Neural cell (in vitro differentiated cells): ENCODE data around the gene PTMS. TPM values are rescaled to one million over a fixed set of nuclear protein-coding genes. Genes with fewer than 3 reads are reported as not detected.

Source experiments
- H2AFZ ChIP-seq: fragments of 200-600, 300-800 bp; sonication (generic), shearing (Covaris generic); 2 replicates; pipeline ENCODE4 v1.6.0; 2014; ENCODE audit warnings: low read depth, mild to moderate bottlenecking, antibody characterized with exemption, low read length, moderate library complexity
- H3F3A ChIP-seq: fragments of 200-600 bp; shearing (Covaris generic); 2 replicates; pipeline ENCODE4 v1.6.1; 2016; ENCODE audit warnings: mild to moderate bottlenecking, moderate library complexity, mixed read lengths, antibody characterized with exemption, low read length; ENCODE audit not compliant: insufficient read depth, poor library complexity, severe bottlenecking
- H3K27ac ChIP-seq: fragments of 200-600, 300-800 bp; sonication (generic), shearing (Covaris generic); 2 replicates; pipeline ENCODE4 v1.5.1; 2014; ENCODE audit warnings: mild to moderate bottlenecking, low read length, moderate library complexity
- H3K27me3 ChIP-seq: fragments of 300-800, 200-600 bp; sonication (generic), shearing (Covaris generic); 2 replicates; pipeline ENCODE4 v1.6.0; 2014; ENCODE audit warnings: mild to moderate bottlenecking, low read depth, low read length, moderate library complexity; ENCODE audit not compliant: insufficient read depth
- H3K36me3 ChIP-seq: fragments of 300-800, 200-600 bp; sonication (generic), shearing (Covaris generic); 2 replicates; pipeline ENCODE4 v1.5.1; 2014; ENCODE audit warnings: mild to moderate bottlenecking, antibody characterized with exemption, low read length, moderate library complexity; ENCODE audit not compliant: insufficient read depth
- H3K4me2 ChIP-seq: fragments of 300-800, 200-600 bp; sonication (generic), shearing (Covaris generic); 2 replicates; pipeline ENCODE4 v1.6.0; 2014; ENCODE audit warnings: mild to moderate bottlenecking, low read length
- H3K4me3 ChIP-seq: fragments of 300-800, 200-600 bp; sonication (generic), shearing (Covaris generic); 2 replicates; pipeline ENCODE4 v1.5.1; 2014; ENCODE audit warnings: mild to moderate bottlenecking, low read length, moderate library complexity
- H3K79me2 ChIP-seq: fragments of 200-600 bp; shearing (Covaris generic); replicated peaks from 2 replicates; pipeline ENCODE4 v1.6.0; 2014; ENCODE audit warnings: mild to moderate bottlenecking, low read length, moderate library complexity; ENCODE audit not compliant: insufficient read depth
- H3K9ac ChIP-seq: fragments of 300-800, 200-600 bp; sonication (generic), shearing (Covaris generic); 2 replicates; pipeline ENCODE4 v1.6.1; 2016; ENCODE audit warnings: mild to moderate bottlenecking, low read length, mixed read lengths
- H3K9me2 ChIP-seq: fragments of 200-600 bp; shearing (Covaris generic); 2 replicates; pipeline ENCODE4 v1.6.1; 2016; ENCODE audit warnings: mild to moderate bottlenecking, low read length, mixed read lengths; ENCODE audit not compliant: insufficient read depth
- H3K9me3 ChIP-seq: fragments of 200-600, 300-800 bp; sonication (generic), shearing (Covaris generic); 2 replicates; pipeline ENCODE4 v1.6.1; 2016; ENCODE audit warnings: mild to moderate bottlenecking, mixed run types, low read length, moderate library complexity, mixed read lengths
- H4K20me1 ChIP-seq: fragments of 200-600 bp; shearing (Covaris generic); 2 replicates; pipeline ENCODE4 v1.6.1; 2016; ENCODE audit warnings: mild to moderate bottlenecking, mixed run types; ENCODE audit not compliant: insufficient read depth
- EP300 ChIP-seq: fragments of 450-650 bp; conservative IDR thresholded peaks from 2 replicates; pipeline ENCODE4 v1.6.1; 2014; ENCODE audit warnings: antibody characterized with exemption, mild to moderate bottlenecking, moderate library complexity; ENCODE audit not compliant: poor library complexity, severe bottlenecking
- EZH2 ChIP-seq: fragments of 200-600, 300-800 bp; shearing (Covaris generic), sonication (generic); IDR thresholded peaks from 2 replicates; pipeline ENCODE4 v1.6.1; 2014; ENCODE audit warnings: antibody characterized with exemption, low read length, borderline replicate concordance, mild to moderate bottlenecking; ENCODE audit not compliant: insufficient read depth, poor library complexity, severe bottlenecking
- MXI1 ChIP-seq: fragments of 450-650 bp; conservative IDR thresholded peaks from 2 replicates; pipeline ENCODE4 v1.6.1; 2014; ENCODE audit warnings: antibody characterized with exemption, mild to moderate bottlenecking; ENCODE audit not compliant: poor library complexity, severe bottlenecking
- POLR2AphosphoS5 ChIP-seq: IDR thresholded peaks from 2 replicates; pipeline ENCODE4 v1.6.1; 2012
- RAD21 ChIP-seq: fragments of 450-650 bp; conservative IDR thresholded peaks from 2 replicates; pipeline ENCODE4 v1.6.1; 2014; ENCODE audit warnings: antibody characterized with exemption, mild to moderate bottlenecking, moderate library complexity
- SMC3 ChIP-seq: fragments of 450-650 bp; conservative IDR thresholded peaks from 2 replicates; pipeline ENCODE4 v1.6.1; 2014; ENCODE audit warnings: antibody characterized with exemption, mild to moderate bottlenecking, moderate library complexity; ENCODE audit not compliant: poor library complexity
- TAF1 ChIP-seq: IDR thresholded peaks from 2 replicates; pipeline ENCODE4 v1.6.1; 2012; ENCODE audit warnings: low read depth
- polyA minus RNA-seq: library from RNA; depleted of rRNA, polyadenylated mRNA; stranded (reverse); fragments of >200 nt; gene quantifications from 2 replicates; pipeline ENCODE4 v1.2.3, GENCODE V29; 2014
- polyA plus RNA-seq: library from polyadenylated mRNA; depleted of rRNA; stranded (reverse); fragments of >200 nt; gene quantifications from 2 replicates; pipeline ENCODE4 v1.2.3, GENCODE V29; 2014
- TF ChIP-seq, protein P1 (sequence below): IDR thresholded peaks from 2 replicates; pipeline ENCODE4 v1.6.1; 2012; ENCODE audit warnings: borderline replicate concordance
- TF ChIP-seq, protein P2 (sequence below): fragments of 450-650 bp; IDR thresholded peaks from 2 replicates; pipeline ENCODE4 v1.5.1; 2014; ENCODE audit warnings: antibody characterized with exemption, mild to moderate bottlenecking, moderate library complexity; ENCODE audit not compliant: poor library complexity, severe bottlenecking

PTMS gene
- 504 and 557 TPM in 2 replicates for polyA plus RNA-seq
- 239 and 310 TPM in 2 replicates for polyA minus RNA-seq

DNA sequence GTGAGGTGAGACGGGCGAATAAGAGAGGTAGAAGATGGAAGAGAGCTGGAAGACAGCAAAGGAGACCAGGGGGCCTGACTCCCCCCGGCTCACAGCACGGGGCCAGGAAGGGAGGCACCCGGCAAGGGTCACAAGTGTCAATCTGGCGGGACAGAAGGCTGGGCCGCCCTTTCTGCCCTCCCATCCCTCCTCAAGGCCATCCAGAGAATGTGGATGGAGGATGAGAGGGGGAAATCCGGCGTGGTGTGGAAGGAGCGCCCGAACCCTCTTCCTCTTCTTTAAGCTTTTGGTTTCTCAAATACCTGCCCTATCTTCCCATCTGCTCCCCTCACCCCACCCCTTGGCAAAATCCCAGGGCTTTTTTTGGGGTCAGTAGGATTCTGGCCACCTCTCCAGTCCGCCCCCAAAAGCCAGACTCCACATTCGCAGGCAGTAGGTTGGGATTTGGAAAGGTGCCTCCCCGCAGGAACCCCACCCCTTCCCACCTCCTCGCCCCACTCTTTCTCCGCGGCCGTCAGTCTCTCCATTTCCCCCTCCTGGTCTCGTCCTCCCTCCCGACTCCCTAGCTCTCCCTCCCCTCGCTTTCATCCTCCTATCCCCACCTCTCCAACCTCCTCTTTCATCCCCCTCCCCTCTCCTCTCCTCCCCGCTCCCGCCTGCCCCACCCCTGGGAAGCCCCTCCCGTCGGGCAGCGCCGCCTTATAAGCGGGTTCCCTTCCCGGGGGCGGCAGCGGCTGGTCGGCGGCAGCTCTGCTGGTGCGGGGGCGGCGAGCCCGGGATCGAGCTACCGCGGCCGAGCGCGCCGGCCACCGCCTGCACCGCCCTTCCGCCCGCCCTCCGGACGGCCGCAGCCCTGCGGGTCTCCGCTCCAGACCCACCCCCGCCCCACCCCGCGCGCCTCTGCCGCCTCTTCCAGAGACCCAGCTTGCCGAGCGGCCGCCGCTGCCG is at the start of gene PTMS:
TSS of gene PTMS (plus strand) at position 730 of the 948 bp plus-strand sequence. CDS start 343 bp downstream, outside the sequence.
- Histone ChIP-seq H3K9me2 (no peaks in the 10 kb centered on the region), H3K27ac (peak within 1 kb of the TSS; percentile 100), H3K9ac (peak within 1 kb of the TSS; percentile 99), H3F3A (peaks cover 10% of the 10 kb centered on the region), H3K27me3 (no peaks in the 10 kb centered on the region), H4K20me1 (peaks cover 31% of the 10 kb centered on the region), H3K9me3 (no peaks in the 10 kb centered on the region), H3K79me2 (peaks cover 70% of the 10 kb centered on the region), H3K4me2 (peak within 1 kb of the TSS; percentile 68), H3K36me3 (no peaks in the 10 kb centered on the region), H2AFZ (peak within 1 kb of the TSS; percentile 12), H3K4me3 (peak within 1 kb of the TSS; percentile 87)
- TF ChIP-seq RAD21 (no peak), SMC3 (no peak), MXI1 (peak; percentile 18), POLR2AphosphoS5 (peak; percentile 98), EP300 (peak; percentile 11), EZH2 (no peak), TAF1 (peak; percentile 81)
- TF ChIP-seq, protein P1, sequence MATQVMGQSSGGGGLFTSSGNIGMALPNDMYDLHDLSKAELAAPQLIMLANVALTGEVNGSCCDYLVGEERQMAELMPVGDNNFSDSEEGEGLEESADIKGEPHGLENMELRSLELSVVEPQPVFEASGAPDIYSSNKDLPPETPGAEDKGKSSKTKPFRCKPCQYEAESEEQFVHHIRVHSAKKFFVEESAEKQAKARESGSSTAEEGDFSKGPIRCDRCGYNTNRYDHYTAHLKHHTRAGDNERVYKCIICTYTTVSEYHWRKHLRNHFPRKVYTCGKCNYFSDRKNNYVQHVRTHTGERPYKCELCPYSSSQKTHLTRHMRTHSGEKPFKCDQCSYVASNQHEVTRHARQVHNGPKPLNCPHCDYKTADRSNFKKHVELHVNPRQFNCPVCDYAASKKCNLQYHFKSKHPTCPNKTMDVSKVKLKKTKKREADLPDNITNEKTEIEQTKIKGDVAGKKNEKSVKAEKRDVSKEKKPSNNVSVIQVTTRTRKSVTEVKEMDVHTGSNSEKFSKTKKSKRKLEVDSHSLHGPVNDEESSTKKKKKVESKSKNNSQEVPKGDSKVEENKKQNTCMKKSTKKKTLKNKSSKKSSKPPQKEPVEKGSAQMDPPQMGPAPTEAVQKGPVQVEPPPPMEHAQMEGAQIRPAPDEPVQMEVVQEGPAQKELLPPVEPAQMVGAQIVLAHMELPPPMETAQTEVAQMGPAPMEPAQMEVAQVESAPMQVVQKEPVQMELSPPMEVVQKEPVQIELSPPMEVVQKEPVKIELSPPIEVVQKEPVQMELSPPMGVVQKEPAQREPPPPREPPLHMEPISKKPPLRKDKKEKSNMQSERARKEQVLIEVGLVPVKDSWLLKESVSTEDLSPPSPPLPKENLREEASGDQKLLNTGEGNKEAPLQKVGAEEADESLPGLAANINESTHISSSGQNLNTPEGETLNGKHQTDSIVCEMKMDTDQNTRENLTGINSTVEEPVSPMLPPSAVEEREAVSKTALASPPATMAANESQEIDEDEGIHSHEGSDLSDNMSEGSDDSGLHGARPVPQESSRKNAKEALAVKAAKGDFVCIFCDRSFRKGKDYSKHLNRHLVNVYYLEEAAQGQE: peak; percentile 86
- TF ChIP-seq, protein P2, sequence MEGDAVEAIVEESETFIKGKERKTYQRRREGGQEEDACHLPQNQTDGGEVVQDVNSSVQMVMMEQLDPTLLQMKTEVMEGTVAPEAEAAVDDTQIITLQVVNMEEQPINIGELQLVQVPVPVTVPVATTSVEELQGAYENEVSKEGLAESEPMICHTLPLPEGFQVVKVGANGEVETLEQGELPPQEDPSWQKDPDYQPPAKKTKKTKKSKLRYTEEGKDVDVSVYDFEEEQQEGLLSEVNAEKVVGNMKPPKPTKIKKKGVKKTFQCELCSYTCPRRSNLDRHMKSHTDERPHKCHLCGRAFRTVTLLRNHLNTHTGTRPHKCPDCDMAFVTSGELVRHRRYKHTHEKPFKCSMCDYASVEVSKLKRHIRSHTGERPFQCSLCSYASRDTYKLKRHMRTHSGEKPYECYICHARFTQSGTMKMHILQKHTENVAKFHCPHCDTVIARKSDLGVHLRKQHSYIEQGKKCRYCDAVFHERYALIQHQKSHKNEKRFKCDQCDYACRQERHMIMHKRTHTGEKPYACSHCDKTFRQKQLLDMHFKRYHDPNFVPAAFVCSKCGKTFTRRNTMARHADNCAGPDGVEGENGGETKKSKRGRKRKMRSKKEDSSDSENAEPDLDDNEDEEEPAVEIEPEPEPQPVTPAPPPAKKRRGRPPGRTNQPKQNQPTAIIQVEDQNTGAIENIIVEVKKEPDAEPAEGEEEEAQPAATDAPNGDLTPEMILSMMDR: no peak

GRCh38 chr12:6716874-6717437 is 49.2 kb upstream of the PTMS start:
- no peak overlapping the region for H3K4me3 ChIP-seq
- no peak overlapping the region for H2AFZ ChIP-seq
- no peaks in the 10 kb centered on the region for H3K36me3 ChIP-seq
- no peaks in the 10 kb centered on the region for H4K20me1 ChIP-seq
- H3K79me2 ChIP-seq: no peaks in the 10 kb centered on the region
- H3K27me3 ChIP-seq: no peaks in the 10 kb centered on the region
- TF ChIP-seq, protein P2: no peak
- TF ChIP-seq, protein P1: no peak
- TF ChIP-seq POLR2AphosphoS5 (no peak), TAF1 (no peak), SMC3 (no peak), EP300 (no peak), MXI1 (no peak), RAD21 (no peak), EZH2 (no peak)
- H3K4me2 ChIP-seq: no peak overlapping the region
- H3K9me3 ChIP-seq: no peaks in the 10 kb centered on the region
- no peaks in the 10 kb centered on the region for H3F3A ChIP-seq
- H3K27ac ChIP-seq: no peak overlapping the region
- no peaks in the 10 kb centered on the region for H3K9me2 ChIP-seq
- no peak overlapping the region for H3K9ac ChIP-seq
